SIG-M5 (cell line): ENCODE results near the gene CTNNBIP1.

Experiments
- DNase-seq: peaks from one replicate; lab custom pipeline; 2025; lab: John Stamatoyannopoulos, UW

CTNNBIP1 gene

DNA sequence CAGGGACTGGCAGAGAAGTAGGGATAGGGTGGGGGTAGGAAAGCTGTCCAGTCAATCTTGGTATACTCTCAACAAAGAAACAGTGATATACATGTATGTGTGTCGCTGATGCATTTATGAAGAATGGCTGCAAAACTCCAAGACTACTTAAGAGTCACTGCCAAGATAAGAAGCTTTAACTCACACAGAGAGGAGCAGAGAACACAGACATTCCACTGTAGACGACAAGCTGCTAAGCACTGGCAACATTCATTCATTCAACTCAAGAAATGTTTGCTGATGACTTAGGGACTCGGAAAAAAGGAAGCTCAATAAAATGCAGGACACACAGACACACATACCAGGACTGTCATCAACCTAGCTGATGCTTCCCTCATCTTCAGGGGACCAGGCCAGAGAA lies 5.5 kb downstream of the CTNNBIP1 start:
- no peak for DNase-seq

DNA sequence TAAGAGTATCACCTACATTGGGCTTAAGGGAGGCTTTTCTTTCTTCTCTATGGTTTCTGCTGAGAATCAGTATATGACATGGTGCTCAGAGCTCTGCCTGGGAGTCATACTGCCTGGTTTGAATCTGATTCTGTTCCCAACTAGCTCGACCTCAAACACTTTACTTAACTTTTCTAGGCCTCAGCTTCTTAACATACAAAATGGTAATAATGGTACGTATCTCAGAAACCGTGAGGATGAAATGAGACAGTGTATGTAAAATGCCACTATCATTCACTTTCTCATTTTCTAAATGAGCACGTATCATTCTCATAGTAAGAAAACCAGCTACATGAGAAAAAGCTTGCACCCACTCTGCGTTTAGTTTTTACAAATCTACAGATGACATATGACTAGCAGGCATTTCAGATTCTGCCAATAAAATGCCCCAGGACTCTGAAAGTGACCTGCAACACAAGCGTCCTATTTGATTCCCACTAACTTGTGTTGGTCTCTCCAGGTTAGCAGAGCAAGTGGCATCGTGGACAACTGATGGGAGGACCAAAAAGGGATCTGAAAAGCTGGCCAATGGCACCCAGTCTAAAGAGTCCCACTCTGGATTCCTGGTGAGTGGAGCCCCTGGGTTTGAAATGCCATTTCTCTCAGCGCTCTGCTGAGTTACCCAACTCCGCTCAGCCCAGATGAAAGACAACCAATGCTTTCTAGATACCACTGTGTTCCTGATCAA lies 6.1 kb downstream of the CTNNBIP1 start:
- DNase-seq, result no peak

DNA sequence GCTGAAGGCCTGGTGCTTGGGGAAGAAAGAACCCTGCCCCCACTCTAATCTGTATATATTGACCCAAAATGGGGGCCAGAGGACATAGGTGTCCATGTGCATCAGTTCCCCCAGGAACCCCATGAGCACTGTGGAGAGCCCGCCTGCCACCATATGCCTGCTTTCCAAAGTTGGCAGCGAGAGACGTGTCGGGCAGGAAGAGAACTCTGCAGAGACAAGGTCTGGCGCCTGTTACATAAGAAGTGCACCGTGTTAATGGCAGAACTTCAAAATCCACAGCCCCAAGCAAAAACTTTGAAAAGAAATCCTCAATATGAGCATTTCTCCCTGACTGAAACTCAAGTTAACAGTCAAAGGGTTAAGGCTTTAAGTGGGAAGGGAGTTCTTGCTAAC lies 8.0 kb downstream of the CTNNBIP1 start:
- DNase-seq, result no peak

DNA sequence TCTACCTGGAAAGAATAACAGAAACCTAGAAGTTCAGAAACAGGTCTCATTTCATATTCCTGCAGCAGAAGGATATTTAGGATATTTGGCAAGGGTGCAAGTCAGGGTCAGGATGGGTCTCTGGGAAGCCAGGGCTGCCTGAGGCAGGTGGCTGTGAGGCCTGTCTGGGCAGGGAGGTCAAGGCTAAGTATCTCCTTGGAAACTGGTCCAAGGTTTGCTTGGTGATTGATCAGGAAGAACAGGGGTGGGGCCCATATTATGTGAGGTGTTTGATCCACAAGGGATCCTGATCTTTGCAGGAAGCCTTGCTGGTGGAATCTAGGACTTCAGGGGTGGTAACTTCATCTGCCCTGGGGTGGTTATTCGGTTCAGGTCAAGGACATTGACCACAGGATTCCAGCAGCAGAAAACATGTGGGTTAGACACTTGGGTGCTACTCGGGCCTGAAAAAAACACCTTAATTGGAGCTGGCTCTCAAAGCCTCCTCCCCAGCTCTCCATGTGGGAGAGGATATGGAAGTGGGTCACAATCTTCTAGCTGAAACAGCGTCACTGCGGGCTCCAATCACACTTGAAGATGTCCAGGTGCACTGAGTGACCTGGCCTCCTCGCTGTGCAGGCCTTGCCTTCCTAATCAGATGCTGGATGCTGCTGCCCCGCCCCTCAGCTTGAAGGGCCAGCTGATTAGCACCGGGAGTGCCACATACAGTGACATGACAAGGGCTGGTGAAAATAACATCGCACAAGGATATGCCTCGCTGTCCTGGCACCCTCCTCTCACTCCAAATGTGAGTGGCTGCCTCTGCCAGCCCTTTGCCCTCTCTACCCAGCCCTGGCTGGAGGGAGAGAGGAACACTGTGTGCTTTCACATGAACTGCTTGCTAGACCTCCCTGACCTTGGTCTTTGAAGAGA lies 8.7 kb downstream of the CTNNBIP1 start:
- no peak for DNase-seq

DNA sequence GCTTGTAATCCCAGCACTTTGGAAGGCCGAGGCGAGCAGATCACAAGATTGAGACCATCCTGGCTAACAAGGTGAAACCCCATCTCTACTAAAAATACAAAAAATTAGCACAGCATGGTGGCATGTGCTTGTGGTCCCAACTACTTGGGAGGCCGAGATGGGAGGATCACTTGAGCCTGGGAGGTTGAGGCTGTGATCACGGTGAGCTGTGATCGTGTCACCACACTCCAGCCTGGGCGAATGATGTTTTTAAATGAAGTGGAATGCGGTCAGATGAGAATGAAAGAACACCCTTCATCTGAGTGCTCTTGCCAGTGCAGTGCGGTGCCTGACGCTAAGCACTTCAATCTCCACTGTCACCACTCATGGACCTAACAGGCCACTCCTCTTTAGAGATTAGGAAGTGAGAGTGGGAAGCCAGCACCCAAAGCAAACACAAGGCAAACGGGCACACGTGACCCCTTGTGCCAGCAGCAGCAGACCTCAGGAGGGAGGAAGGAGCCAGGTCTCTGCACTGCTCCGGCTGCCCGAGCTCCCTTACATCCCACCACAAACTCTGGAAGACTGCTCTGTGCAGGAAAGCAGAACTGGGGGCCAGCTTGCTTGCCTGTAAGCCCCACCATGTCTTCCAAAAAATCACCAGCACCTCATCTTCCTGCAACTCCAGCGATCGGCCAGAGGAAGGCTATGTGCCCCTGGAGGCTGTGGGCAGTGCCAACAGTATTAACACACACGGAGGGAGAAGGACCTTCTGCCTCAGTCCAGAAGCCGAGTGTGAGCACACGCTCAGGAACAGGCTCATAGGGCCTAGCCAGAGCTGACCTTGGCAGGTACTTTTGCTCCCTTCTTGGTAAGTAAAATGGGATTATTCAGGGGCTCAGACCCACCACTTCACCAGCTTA lies 9.7 kb downstream of the CTNNBIP1 start:
- peak; percentile 50 for DNase-seq

DNA sequence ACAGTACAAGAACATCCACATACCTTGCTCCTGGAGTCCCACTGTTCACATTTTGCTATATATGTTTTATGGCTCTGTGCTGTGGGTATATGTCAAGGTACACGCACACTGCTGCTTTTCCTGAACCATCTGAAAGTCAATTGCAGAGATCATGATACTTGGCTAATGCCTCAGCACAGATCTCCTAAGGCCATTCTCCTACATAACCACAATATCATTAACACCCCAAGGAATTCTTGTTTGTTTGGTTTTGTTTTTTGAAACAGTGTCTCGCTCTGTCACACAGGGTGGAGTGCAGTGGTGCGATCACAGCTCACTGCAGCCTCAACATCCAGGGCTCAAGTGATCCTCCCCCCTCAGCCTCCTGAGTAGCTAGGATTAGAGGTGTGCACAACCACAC lies 16.0 kb downstream of the CTNNBIP1 start:
- DNase-seq, result no peak

DNA sequence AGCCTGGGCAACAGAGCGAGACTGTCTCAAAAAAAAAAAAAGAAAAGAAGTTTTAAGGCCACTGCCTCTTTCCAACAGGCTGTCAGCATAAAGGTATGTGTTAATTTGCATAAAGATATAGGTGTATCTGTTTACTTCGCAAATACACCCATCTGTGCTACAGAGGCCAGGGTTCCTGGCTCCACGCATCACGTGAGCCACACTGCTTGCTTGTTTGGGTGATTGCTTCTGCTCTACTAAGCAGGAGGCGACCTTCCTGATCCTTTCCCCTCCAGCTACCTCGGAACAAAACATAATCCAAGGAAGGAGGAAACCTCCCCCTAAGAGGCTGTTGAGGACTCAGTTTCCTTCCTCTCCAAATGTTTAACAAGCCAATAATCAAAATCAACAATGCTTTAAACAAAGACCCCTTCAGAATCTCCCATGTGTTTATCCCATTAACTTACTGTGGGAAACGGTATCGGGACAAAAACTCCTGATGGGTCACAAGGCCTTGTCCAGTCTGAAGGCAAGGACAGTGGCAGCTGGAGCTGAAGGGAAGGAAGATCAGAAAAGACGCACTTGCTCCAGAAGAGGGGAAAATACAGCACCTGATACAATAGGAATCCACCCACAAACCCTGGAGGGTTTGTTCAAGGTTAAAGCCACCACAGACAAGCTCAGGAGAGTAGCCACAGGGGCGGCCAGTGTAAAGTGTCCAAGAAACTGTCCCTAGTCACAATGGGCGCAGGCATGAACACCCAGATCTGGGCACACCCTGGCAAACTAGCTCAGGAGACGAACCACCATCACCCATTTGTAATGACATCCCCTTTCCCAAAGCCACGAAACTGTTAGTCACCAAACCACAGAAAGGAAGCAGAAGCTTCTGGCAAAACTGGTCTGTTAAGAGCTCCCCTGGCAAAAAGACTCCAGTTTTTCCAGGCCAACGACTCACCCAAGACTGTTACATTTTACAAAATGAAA lies 17.2 kb downstream of the CTNNBIP1 start:
- peak; percentile 43 for DNase-seq

DNA sequence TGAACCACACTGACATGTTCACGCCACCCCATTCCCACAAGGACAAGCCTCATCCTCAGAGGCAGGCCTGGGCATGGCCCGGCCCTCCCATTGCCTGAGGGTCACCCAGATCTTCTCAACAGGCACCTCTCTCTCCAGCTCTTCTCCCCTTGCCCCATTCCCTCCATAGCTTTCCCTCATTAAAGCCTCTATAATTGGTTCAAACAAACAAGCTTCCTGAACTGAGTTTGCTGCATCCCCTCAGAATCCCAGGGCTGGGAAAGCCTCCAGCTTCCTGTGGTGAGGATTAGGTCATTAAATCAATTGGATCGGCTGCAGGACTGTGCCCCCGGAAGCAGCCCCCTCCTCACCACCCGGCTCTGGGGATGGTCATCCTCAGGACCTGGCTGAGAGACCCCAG lies 18.9 kb downstream of the CTNNBIP1 start:
- DNase-seq, result no peak

DNA sequence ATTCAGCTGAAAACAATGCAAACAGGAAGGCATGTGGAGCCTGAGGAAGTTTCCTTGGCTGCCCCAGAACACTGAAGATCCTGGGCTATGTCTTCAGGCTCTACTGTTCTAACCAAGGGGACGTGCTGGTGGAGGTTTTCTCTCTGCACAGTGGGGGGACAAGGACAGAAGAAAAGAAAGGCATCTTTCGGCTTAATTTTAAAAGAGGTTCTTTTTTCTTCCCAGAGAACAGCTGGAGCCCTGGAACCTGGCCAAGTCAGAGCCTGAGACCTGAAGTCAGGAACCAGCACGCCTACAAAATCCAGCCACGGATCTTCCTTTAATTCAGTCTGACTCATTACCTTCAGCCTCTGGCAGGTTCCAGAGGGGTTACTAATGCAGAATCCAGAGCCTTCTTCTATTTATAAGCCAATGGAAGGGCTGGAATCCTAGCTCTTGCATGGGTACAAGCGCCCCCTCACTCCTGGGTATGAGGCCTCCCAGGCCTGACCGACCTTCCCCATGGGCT lies 19.8 kb downstream of the CTNNBIP1 start:
- no peak for DNase-seq

DNA sequence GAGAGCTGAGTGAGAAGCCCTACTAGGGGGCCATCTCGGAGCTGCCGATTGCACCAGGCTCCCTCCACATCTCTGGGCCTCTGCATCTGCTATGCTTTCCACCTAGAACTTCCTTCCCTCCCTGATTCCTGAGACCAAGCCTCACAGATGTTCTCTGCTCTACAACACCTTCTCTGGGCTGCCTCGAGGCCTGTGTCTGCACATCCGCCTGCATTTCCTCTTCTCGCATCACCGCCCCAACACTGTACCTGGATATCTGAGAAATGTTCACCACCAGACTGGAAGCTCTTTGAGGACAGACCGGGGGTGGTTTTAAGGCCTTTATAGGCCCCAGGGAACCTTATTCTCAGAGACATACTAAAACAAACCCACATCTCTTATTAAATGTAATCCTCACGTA lies 20.7 kb downstream of the CTNNBIP1 start:
- DNase-seq, result no peak

DNA sequence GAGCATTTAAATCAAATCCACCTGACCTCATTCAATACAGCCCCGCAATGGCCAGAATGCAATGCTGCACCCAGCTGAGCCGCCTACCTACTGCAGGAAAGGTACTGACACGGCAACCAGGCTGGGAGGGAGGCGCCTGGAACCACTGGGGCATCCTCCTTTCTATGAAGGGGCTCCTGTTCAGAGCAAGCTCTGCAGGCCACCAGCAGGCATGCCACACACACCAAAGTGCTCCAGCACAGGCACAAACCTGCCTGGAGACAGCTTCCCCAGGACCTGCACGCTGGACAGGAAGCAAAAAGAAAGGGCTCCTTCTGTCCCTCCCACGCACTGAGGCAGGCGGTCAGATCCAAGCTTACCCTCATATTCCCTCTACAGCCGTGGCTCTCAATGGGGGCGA lies 21.2 kb downstream of the CTNNBIP1 start:
- no peak for DNase-seq

DNA sequence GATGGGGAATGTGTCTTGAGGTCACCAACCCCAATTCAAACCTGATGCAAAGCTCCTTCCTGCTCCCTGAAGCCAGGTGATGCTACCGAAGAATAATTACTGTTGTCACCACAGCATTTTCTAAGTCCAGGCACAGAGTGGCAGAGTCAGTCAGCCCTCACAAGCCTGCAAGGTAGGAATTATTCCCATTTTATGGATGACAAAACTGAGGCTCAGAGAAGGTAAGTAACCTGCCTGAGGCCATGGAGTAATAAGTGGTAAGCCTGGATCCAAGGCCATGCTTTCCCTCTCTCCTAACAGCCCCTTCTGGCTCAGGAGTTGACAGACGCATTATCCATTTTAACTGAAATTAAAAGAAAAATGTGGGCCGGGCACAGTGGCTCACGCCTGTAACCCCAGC lies 23.0 kb downstream of the CTNNBIP1 start:
- DNase-seq, result no peak

DNA sequence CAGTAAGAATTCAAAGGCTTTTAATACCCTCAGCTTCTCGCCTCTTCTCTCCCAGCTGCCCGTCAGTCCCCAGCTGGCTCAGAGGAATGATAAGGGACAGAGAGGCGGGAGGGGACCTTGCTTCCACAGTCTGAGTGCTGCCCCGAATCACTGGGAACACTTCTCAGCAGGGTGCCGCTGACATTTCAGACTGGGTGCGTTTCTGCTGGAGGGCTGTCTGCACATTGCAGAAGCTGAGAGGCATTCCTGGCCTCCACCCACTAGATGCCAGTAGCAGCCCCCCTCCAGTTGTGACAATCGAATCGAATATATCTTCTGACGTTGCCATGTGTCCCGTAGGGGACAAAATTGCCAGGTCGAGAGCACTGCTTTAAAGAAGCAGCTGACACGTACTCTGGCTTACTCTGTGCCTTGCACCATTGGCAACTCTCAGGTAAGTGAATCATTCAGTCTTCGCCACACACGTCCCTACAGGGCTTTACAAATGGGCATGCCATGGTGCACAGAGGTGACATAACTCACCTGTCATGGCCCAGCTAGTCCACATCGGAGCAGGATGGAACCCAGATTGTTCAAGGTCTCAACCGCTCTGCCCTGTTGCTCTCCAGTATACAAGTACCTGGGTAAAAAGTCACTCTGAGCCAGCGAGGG lies 23.9 kb downstream of the CTNNBIP1 start:
- DNase-seq, result no peak

DNA sequence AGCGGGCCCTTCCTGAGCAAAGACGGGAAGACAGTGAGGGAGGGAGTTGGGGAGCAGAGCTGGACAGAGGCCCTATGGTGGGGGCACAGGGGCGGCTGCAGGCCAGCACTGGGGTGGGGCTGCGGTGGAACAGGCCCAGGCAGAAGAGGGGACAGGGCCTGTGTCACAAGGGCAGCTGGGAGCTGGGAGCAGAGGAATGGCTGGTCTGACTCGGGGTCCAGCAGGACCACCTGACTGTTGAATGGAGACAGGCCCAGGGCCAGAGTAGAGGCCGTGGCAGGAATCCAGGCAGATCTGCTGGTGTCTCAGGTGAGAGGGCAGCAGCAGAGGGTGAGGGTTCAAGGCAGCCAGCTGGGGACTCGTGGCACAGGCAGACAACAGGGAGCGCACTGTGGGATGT lies 25.3 kb downstream of the CTNNBIP1 start:
- DNase-seq, result no peak

DNA sequence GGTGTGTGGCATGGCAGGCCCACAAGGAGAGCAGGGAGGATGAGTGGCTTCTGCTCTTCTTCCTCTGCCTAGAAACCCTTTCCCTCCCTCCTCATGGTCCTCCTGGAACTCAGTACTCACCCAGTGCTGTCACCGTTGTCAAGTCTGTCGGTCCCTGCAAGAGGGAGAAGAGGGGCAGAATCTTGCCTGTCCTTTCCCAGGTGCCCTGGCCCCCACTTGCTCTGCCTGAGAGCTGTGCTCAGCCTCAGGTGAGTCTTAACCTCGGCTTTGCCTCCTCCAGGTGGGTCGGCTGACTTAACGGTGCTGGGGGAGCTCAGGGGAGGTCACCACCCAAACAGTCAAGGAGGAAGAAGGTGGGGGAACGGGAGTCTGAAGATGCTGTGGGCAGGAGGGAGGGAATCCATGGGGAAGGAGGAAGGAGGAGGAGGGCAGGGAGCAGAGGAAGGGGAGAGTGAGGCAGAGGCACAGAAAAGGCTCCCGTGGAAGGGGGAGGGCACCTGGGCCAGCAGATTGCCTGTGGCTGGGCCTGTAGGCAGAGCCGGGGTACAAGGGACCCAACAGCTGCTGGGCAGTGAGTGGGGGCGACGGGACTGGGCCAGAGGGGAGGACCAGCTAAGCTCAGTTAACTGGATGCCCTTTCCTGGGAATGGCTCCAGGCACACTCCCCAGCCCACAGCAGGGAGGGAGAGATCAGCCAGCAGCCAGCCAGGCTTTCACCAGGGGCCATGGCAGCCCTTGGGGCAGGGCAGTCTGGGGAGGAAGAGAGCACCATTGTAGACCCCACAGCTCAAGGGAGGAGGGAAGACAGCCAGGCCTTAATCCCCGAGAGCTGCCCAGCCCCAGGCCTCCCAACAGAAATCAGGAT lies 26.3 kb downstream of the CTNNBIP1 start:
- DNase-seq, result no peak

DNA sequence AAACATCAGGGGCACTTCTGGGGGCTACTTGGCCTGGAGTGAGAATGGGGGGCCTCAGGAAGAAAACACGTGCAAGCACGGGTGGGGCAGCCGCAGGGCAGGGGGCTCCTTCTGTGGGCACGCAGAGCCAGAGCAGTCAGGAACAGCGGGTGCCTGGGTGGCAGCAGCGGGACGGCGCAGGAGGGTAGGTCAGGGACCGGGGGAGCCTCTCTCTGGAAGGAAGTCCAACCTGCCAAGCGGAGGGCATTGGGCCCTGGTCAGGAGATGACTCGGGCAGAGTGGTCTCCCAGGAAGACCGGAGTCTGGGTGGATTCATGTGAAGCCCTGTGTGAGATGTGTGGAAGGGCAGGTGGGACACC lies 27.1 kb downstream of the CTNNBIP1 start:
- DNase-seq, result no peak

DNA sequence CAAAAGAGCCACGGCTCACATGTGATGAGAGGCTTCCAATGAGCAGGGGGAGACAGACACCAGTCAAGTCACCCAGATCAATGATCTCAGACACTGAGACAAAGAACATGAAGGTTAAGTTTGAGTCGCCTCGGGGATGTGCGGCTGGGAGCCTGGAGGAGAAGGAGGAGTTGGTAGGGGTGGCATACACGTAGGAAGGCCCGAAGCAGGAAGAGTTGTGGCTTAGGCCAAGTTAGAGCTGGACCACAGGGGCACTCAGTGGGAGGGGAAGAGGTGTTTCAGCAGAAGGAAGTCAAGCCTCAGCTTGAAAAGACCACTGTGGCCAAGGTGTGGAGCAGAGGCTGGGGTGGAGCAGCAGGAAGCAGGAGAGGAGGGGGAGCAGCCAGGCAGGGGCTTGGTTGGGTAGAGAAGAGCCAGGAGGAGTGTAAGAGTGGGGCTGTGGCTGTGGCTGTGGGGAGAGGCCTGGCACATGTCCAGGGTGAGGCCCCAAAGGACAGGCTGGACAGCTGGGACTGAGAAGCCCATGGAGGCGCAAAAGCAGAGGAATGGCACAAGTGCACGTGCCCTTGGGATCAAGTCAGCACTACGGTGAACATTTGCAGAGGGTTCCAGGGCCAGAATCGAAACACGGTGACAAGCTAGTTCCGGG lies 27.6 kb downstream of the CTNNBIP1 start:
- no peak for DNase-seq

DNA sequence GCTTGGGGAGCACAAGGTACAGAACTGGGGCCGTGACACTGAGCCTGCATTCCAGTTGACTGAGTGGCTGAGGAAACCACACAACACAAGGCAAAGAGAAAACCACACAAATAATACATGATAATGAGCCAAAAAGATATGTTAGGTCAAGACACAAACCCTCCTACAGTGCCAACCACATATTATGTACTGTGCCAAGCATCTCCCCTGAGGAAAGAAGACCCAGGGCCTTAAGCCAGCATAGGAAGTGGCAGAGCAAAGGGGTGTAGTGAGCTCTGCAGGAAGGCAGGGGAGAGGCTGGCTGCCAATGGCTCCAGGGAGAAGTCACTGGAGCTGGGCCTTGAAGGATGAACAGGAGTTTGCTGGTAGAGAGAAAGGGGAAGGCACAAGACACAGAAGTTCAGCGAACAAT lies 28.2 kb downstream of the CTNNBIP1 start:
- no peak for DNase-seq

DNA sequence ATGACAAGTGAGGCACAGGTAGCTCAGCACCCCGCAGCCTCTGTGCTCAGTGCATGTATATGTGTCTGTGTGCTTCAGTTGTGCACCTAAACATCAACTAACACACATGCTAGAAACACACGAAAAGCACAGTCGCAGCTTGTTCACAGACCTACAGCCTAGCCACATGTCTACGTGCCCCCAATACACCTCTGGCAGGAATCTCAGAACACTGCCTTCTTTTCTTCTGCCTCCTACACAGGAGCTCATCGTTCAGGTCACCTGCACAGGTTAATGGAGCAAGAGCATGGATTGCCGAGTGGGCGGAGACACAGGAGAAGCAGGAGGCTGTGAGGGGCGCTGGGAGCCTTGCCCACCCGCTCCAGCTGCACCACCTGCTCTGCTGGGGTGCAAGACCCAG lies 31.7 kb downstream of the CTNNBIP1 start:
- DNase-seq, result no peak
